Frontal cortex (tissue), 4 donors: ENCODE measurements around the gene PCGF3. TPM values are rescaled to one million over a fixed set of nuclear protein-coding genes. Genes with fewer than 3 reads are reported as not detected.

Source experiments
- DNase-seq, 2 donors: peaks; one replicate each; pipeline ENCODE4 v3.0.0; 2012; ENCODE audit warnings: low spot score in 2 of 2
- FAIRE-seq: peaks from 2 replicates; lab custom pipeline; 2012; peaks lifted over from hg19 to GRCh38; lab: Jason Lieb, UNC
- total RNA-seq: library from RNA; depleted of rRNA; stranded (reverse); fragments of >200 nt; gene quantifications from one replicate; pipeline ENCODE4 v1.2.3, GENCODE V29; 2014
- donor health status: control.
- donor health status: control.
- donor health status: control.

PCGF3 gene
- total RNA-seq, 1 donor from 2014 or later = 62.8 TPM

GRCh38 chr4:808860-809570 lies 103.4 kb downstream of the PCGF3 start:
- FAIRE-seq = no peak

GRCh38 chr4:813900-814299 lies 108.3 kb downstream of the PCGF3 start:
- DNase-seq = no peak
- FAIRE-seq = no peak

More at GRCh38 chr4:808860-809570, 103.4 kb downstream of the PCGF3 start:
- no peak for DNase-seq

- FAIRE-seq = no peak
- no peak for DNase-seq
Measured at GRCh38 chr4:814312-814850, 108.7 kb downstream of the PCGF3 start.

- no peak for FAIRE-seq
Measured at GRCh38 chr4:815464-816146, 110.0 kb downstream of the PCGF3 start.

GRCh38 chr4:818106-818921 lies 112.7 kb downstream of the PCGF3 start:
- no peak for DNase-seq
- FAIRE-seq = no peak

More at GRCh38 chr4:815464-816146, 110.0 kb downstream of the PCGF3 start:
- no peak for DNase-seq

GRCh38 chr4:819401-820229 lies 114.0 kb downstream of the PCGF3 start:
- no peak for FAIRE-seq
- no peak for DNase-seq

Other genes starting within 250 kb of the PCGF3 start
- gene ZNF721, start 206.7 kb upstream of the PCGF3 start, total RNA-seq = 32.6 TPM
- 26.5 TPM for gene PIGG, start 206.6 kb upstream of the PCGF3 start, total RNA-seq
- 15.9 TPM for gene TMEM271, start 129.5 kb upstream of the PCGF3 start, total RNA-seq
- 2.0 TPM for gene PDE6B, start 80.3 kb upstream of the PCGF3 start, total RNA-seq
- 70.9 TPM for gene ATP5ME, start 31.6 kb upstream of the PCGF3 start, total RNA-seq
- gene MYL5, start 31.3 kb upstream of the PCGF3 start, total RNA-seq = 3.7 TPM
- 0.82 TPM for gene SLC49A3, start 16.7 kb upstream of the PCGF3 start, total RNA-seq
- 1.2 TPM for gene CPLX1, start 120.3 kb downstream of the PCGF3 start, total RNA-seq
- gene GAK, start 226.5 kb downstream of the PCGF3 start, total RNA-seq = 38.3 TPM
- 18.8 TPM for gene TMEM175, start 226.6 kb downstream of the PCGF3 start, total RNA-seq